Measurements from ENCODE around the gene STPG4. TPM values are rescaled to one million over a fixed set of nuclear protein-coding genes. Genes with fewer than 3 reads are reported as not detected.

STPG4 gene
- total and polyA plus RNA-seq, 2 of the 8 experiments (the other 6 are each of a cell fraction or from before 2014, with no cell fraction given), result 0.28 TPM; not detected in 1

- no peak for TF ChIP-seq MAX (IDR thresholded peaks at IDR 0.05)
- TF ChIP-seq TCF12 (IDR thresholded peaks at IDR 0.05; ENCODE audit: low read depth, low read length), result no peak
- TF ChIP-seq POLR2A (IDR thresholded peaks at IDR 0.05; ENCODE audit: control extremely low read depth in 1 of 2, low read depth in 2 of 2, low read length in 2 of 2), result no peak
- TF ChIP-seq RFX5 (IDR thresholded peaks at IDR 0.05; ENCODE audit: borderline replicate concordance, low read depth, low read length), result no peak
Observed at GRCh38 chr2:47150175-47150574, 4.9 kb downstream of the STPG4 start (continued).

Measured in H1 (cell line).